OCI-LY1 (cell line): Measurements from ENCODE around the gene BRICD5.

Source experiments
- EZH2 ChIP-seq: fragments of 200-600 bp; sonication (generic), shearing (Covaris generic); IDR thresholded peaks from 2 replicates; pipeline ENCODE4 v1.8.0; 2017; ENCODE audit warnings: borderline replicate concordance, mixed run types, mild to moderate bottlenecking, antibody characterized with exemption, low read length, moderate library complexity, mixed read lengths
- TF ChIP-seq, protein P1 (sequence below): fragments of 200-600 bp; sonication (generic), shearing (Covaris generic); IDR thresholded peaks from 2 replicates; pipeline ENCODE4 v1.5.1; 2017; ENCODE audit warnings: mild to moderate bottlenecking, antibody characterized with exemption, low read length, moderate library complexity, mixed read lengths

DNA sequence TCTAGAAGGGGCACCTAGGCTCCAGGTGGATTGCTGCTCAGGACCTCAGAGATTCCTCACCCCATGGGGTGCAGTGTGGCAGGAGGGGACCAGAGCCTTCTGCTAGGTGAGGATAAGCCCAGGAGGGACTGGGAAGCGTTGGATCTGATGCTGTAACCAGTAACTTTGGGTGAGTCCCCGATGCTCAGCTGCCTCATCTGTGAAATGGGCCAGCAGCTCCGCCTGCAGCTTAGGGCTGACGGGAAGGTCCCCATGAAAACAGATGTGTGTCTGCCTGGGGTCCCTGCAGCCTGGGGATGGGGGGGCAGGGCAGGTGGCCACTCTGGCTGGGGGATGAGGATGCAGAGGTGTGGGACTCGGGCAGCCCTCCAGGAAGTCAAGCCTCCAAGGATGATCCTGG, 11.6 kb downstream of the BRICD5 start:
- TF ChIP-seq, protein P1, sequence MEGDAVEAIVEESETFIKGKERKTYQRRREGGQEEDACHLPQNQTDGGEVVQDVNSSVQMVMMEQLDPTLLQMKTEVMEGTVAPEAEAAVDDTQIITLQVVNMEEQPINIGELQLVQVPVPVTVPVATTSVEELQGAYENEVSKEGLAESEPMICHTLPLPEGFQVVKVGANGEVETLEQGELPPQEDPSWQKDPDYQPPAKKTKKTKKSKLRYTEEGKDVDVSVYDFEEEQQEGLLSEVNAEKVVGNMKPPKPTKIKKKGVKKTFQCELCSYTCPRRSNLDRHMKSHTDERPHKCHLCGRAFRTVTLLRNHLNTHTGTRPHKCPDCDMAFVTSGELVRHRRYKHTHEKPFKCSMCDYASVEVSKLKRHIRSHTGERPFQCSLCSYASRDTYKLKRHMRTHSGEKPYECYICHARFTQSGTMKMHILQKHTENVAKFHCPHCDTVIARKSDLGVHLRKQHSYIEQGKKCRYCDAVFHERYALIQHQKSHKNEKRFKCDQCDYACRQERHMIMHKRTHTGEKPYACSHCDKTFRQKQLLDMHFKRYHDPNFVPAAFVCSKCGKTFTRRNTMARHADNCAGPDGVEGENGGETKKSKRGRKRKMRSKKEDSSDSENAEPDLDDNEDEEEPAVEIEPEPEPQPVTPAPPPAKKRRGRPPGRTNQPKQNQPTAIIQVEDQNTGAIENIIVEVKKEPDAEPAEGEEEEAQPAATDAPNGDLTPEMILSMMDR = no peak
- no peak for TF ChIP-seq EZH2
